ENCODE measurements around the gene RAI1.
"Not testable (repeated sequence)": the region's sequence is repeated elsewhere in the genome, so short reads cannot be mapped to it uniquely, and the experiment has no call there.

Gene RAI1

GRCh38 chr17:17641621-17642409 is 39.4 kb upstream of the RAI1 start:
- no peak overlapping the region for H2BK15ac ChIP-seq (ENCODE audit: low read length)
- H2BK120ac ChIP-seq (ENCODE audit: low read depth, low read length), result no peak overlapping the region
- H3K14ac ChIP-seq (ENCODE audit: low read length), result no peak overlapping the region
- no peak overlapping the region for H3K23ac ChIP-seq (ENCODE audit: low read depth, low read length, poor library complexity)
- no peak overlapping the region for H2AFZ ChIP-seq (ENCODE audit: low read length)
- no peak overlapping the region for H4K91ac ChIP-seq (ENCODE audit: low read depth, low read length, poor library complexity)
- H3K18ac ChIP-seq (ENCODE audit: low read length), result no peak overlapping the region
- no CpG with 5 or more reads among the region's 14 CpGs for WGBS, 2 donors (ENCODE audit: extremely low coverage in 2 of 2, insufficient read length in 2 of 2, insufficient replicate concordance in 1 of 2)
- no peak overlapping the region for H3K9ac ChIP-seq (ENCODE audit: low read depth, low read length, poor library complexity)
- no peaks in the 10 kb centered on the region for H3K79me1 ChIP-seq (ENCODE audit: low read depth, low read length)
- peaks cover 3 to 10% of the 10 kb centered on the region in 2 donors for H3K9me3 ChIP-seq (replicated peaks in 1 of 2; ENCODE audit: control insufficient read depth in 2 of 2, insufficient read depth in 1 of 2, low read depth in 1 of 2, low read length in 2 of 2)
- H3K27ac ChIP-seq (replicated peaks; ENCODE audit: low read length), result no peak overlapping the region
- H3K36me3 ChIP-seq (replicated peaks in 1 of 2; ENCODE audit: control insufficient read depth in 2 of 2, insufficient read depth in 2 of 2, low read length in 2 of 2), result no peaks in the 10 kb centered on the region
- H3K4me3 ChIP-seq (ENCODE audit: low read length in 2 of 2), result no peak overlapping the region
- H3K4me2 ChIP-seq (ENCODE audit: insufficient read depth, low read length, poor library complexity, severe bottlenecking), result no peak overlapping the region
- DNase-seq (ENCODE audit: low spot score), result peak; percentile 83
- no peak overlapping the region for H4K8ac ChIP-seq (ENCODE audit: low read depth, low read length)
- H3K4me1 ChIP-seq (ENCODE audit: control insufficient read depth in 2 of 2, insufficient read depth in 1 of 2, low read depth in 1 of 2, low read length in 2 of 2), result no peaks in the 10 kb centered on the region
- peaks cover 0 to 1% (median 0%) of the 10 kb centered on the region in 3 experiments for H3K27me3 ChIP-seq (ENCODE audit: control insufficient read depth in 3 of 3, insufficient read depth in 3 of 3, low read depth in 1 of 3, low read length in 3 of 3)
- no peak overlapping the region for H2BK5ac ChIP-seq (ENCODE audit: low read length)
- no peak overlapping the region for H2AK5ac ChIP-seq (ENCODE audit: low read depth, low read length)
- no peak overlapping the region for H3K4ac ChIP-seq (ENCODE audit: low read length)
- no peak overlapping the region for H2BK12ac ChIP-seq (ENCODE audit: low read length)

GRCh38 chr17:17645148-17645547 is 36.1 kb upstream of the RAI1 start:
- not testable (repeated sequence) for H4K8ac ChIP-seq (ENCODE audit: low read depth, low read length)

GRCh38 chr17:17645961-17646360 is 35.3 kb upstream of the RAI1 start:
- no peak overlapping the region for H3K27ac ChIP-seq (replicated peaks; ENCODE audit: low read length)
- H3K18ac ChIP-seq (ENCODE audit: low read length), result no peak overlapping the region
- H3K4ac ChIP-seq (ENCODE audit: low read length), result no peak overlapping the region
- no peak overlapping the region for H2AK5ac ChIP-seq (ENCODE audit: low read depth, low read length)
- no peak overlapping the region for H2BK15ac ChIP-seq (ENCODE audit: low read length)
- H3K79me1 ChIP-seq (ENCODE audit: low read depth, low read length), result no peaks in the 10 kb centered on the region
- H2BK120ac ChIP-seq (ENCODE audit: low read depth, low read length), result no peak overlapping the region
- no peak overlapping the region for H3K4me2 ChIP-seq (ENCODE audit: insufficient read depth, low read length, poor library complexity, severe bottlenecking)
- no peak for DNase-seq (ENCODE audit: low spot score)
- H2BK12ac ChIP-seq (ENCODE audit: low read length), result no peak overlapping the region
- no peak overlapping the region for H3K4me3 ChIP-seq (ENCODE audit: low read length in 2 of 2)
- no peak overlapping the region for H2BK5ac ChIP-seq (ENCODE audit: low read length)
- no peak overlapping the region for H4K91ac ChIP-seq (ENCODE audit: low read depth, low read length, poor library complexity)
- no peaks in the 10 kb centered on the region for H3K4me1 ChIP-seq (ENCODE audit: control insufficient read depth in 2 of 2, insufficient read depth in 1 of 2, low read depth in 1 of 2, low read length in 2 of 2)
- no peak overlapping the region for H3K14ac ChIP-seq (ENCODE audit: low read length)
- peaks cover 4 to 14% of the 10 kb centered on the region in 2 donors for H3K9me3 ChIP-seq (replicated peaks in 1 of 2; ENCODE audit: control insufficient read depth in 2 of 2, insufficient read depth in 1 of 2, low read depth in 1 of 2, low read length in 2 of 2)
- no peak overlapping the region for H2AFZ ChIP-seq (ENCODE audit: low read length)
- no peak overlapping the region for H3K9ac ChIP-seq (ENCODE audit: low read depth, low read length, poor library complexity)
- WGBS, 2 donors (ENCODE audit: extremely low coverage in 2 of 2, insufficient read length in 2 of 2, insufficient replicate concordance in 1 of 2), result no CpG with 5 or more reads among the region's 2 CpGs
- H3K27me3 ChIP-seq (ENCODE audit: control insufficient read depth in 3 of 3, insufficient read depth in 3 of 3, low read depth in 1 of 3, low read length in 3 of 3), result peaks cover 0 to 2% (median 1%) of the 10 kb centered on the region in 3 experiments
- no peak overlapping the region for H3K23ac ChIP-seq (ENCODE audit: low read depth, low read length, poor library complexity)
- no peak overlapping the region for H4K8ac ChIP-seq (ENCODE audit: low read depth, low read length)
- H3K36me3 ChIP-seq (replicated peaks in 1 of 2; ENCODE audit: control insufficient read depth in 2 of 2, insufficient read depth in 2 of 2, low read length in 2 of 2), result no peaks in the 10 kb centered on the region

More at GRCh38 chr17:17645148-17645547, 36.1 kb upstream of the RAI1 start:
- H4K91ac ChIP-seq (ENCODE audit: low read depth, low read length, poor library complexity); H2AFZ ChIP-seq (ENCODE audit: low read length); H2BK120ac ChIP-seq (ENCODE audit: low read depth, low read length); H2BK12ac ChIP-seq (ENCODE audit: low read length); H3K18ac ChIP-seq (ENCODE audit: low read length); H3K36me3 ChIP-seq (replicated peaks in 1 of 2; ENCODE audit: control insufficient read depth in 2 of 2, insufficient read depth in 2 of 2, low read length in 2 of 2); H3K4me3 ChIP-seq (ENCODE audit: low read length in 2 of 2); H3K79me1 ChIP-seq (ENCODE audit: low read depth, low read length); H3K27me3 ChIP-seq (ENCODE audit: control insufficient read depth in 3 of 3, insufficient read depth in 3 of 3, low read depth in 1 of 3, low read length in 3 of 3); DNase-seq (ENCODE audit: low spot score); H3K27ac ChIP-seq (replicated peaks; ENCODE audit: low read length); H2AK5ac ChIP-seq (ENCODE audit: low read depth, low read length); H3K9ac ChIP-seq (ENCODE audit: low read depth, low read length, poor library complexity); H3K4me1 ChIP-seq (ENCODE audit: control insufficient read depth in 2 of 2, insufficient read depth in 1 of 2, low read depth in 1 of 2, low read length in 2 of 2); H2BK15ac ChIP-seq (ENCODE audit: low read length); H3K4me2 ChIP-seq (ENCODE audit: insufficient read depth, low read length, poor library complexity, severe bottlenecking); H3K23ac ChIP-seq (ENCODE audit: low read depth, low read length, poor library complexity); H2BK5ac ChIP-seq (ENCODE audit: low read length); H3K14ac ChIP-seq (ENCODE audit: low read length); H3K4ac ChIP-seq (ENCODE audit: low read length): not testable (repeated sequence)
- peaks cover 3 to 14% of the 10 kb centered on the region in 2 donors for H3K9me3 ChIP-seq (replicated peaks in 1 of 2; ENCODE audit: control insufficient read depth in 2 of 2, insufficient read depth in 1 of 2, low read depth in 1 of 2, low read length in 2 of 2)
- no CpG with 5 or more reads among the region's 4 CpGs for WGBS, 2 donors (ENCODE audit: extremely low coverage in 2 of 2, insufficient read length in 2 of 2, insufficient replicate concordance in 1 of 2)

GRCh38 chr17:17647524-17648178 is 33.6 kb upstream of the RAI1 start:
- H3K4me3 ChIP-seq (ENCODE audit: low read length in 2 of 2), result no peak overlapping the region
- H3K9ac ChIP-seq (ENCODE audit: low read depth, low read length, poor library complexity), result no peak overlapping the region
- no peak overlapping the region for H3K4ac ChIP-seq (ENCODE audit: low read length)
- H3K4me2 ChIP-seq (ENCODE audit: insufficient read depth, low read length, poor library complexity, severe bottlenecking), result no peak overlapping the region
- H3K9me3 ChIP-seq (replicated peaks in 1 of 2; ENCODE audit: control insufficient read depth in 2 of 2, insufficient read depth in 1 of 2, low read depth in 1 of 2, low read length in 2 of 2), result peaks cover 4 to 14% of the 10 kb centered on the region in 2 donors
- H3K23ac ChIP-seq (ENCODE audit: low read depth, low read length, poor library complexity), result no peak overlapping the region
- H2AK5ac ChIP-seq (ENCODE audit: low read depth, low read length), result no peak overlapping the region
- DNase-seq (ENCODE audit: low spot score), result no peak
- H3K27ac ChIP-seq (replicated peaks; ENCODE audit: low read length), result no peak overlapping the region
- no peak overlapping the region for H2BK120ac ChIP-seq (ENCODE audit: low read depth, low read length)
- H2BK12ac ChIP-seq (ENCODE audit: low read length), result no peak overlapping the region
- no peak overlapping the region for H4K91ac ChIP-seq (ENCODE audit: low read depth, low read length, poor library complexity)
- no peaks in the 10 kb centered on the region for H3K79me1 ChIP-seq (ENCODE audit: low read depth, low read length)
- H2AFZ ChIP-seq (ENCODE audit: low read length), result no peak overlapping the region
- H3K14ac ChIP-seq (ENCODE audit: low read length), result no peak overlapping the region
- H2BK5ac ChIP-seq (ENCODE audit: low read length), result no peak overlapping the region
- H3K36me3 ChIP-seq (replicated peaks in 1 of 2; ENCODE audit: control insufficient read depth in 2 of 2, insufficient read depth in 2 of 2, low read length in 2 of 2), result no peaks in the 10 kb centered on the region
- no peaks in the 10 kb centered on the region for H3K4me1 ChIP-seq (ENCODE audit: control insufficient read depth in 2 of 2, insufficient read depth in 1 of 2, low read depth in 1 of 2, low read length in 2 of 2)
- peaks cover 0 to 2% (median 1%) of the 10 kb centered on the region in 3 experiments for H3K27me3 ChIP-seq (ENCODE audit: control insufficient read depth in 3 of 3, insufficient read depth in 3 of 3, low read depth in 1 of 3, low read length in 3 of 3)
- H4K8ac ChIP-seq (ENCODE audit: low read depth, low read length), result no peak overlapping the region
- WGBS, 2 donors (ENCODE audit: extremely low coverage in 2 of 2, insufficient read length in 2 of 2, insufficient replicate concordance in 1 of 2), result no CpG with 5 or more reads among the region's 14 CpGs
- no peak overlapping the region for H3K18ac ChIP-seq (ENCODE audit: low read length)
- H2BK15ac ChIP-seq (ENCODE audit: low read length), result no peak overlapping the region

Measured in neuronal stem cell (in vitro differentiated cells).